Naive B cell (primary cell): ENCODE results near the gene NT5DC2. TPM values are rescaled to one million over a fixed set of nuclear protein-coding genes. Genes with fewer than 3 reads are reported as not detected.

Source experiments
- ATAC-seq, 2 donors: fragments of 150-1000 bp; cut with Tn5 transposase; 2 replicates each; pipeline ENCODE4 v1.10.0; 2021; ENCODE audit warnings: low read depth in 2 of 2, mild to moderate bottlenecking in 2 of 2, moderate library complexity in 2 of 2
- DNase-seq: peaks from one replicate; pipeline ENCODE4 v3.0.0; 2022
- H3K27ac Mint-ChIP-seq, 6 donors: one replicate each; pipeline ENCODE4 v1.8.0; 2020 to 2022; ENCODE audit warnings: mild to moderate bottlenecking in 6 of 6, mixed read lengths in 6 of 6, moderate library complexity in 5 of 6, inconsistent platforms in 2 of 6
- H3K27me3 Mint-ChIP-seq, 3 donors: one replicate each; pipeline ENCODE4 v1.8.0; 2021 to 2022; ENCODE audit warnings: mixed read lengths in 3 of 3, mild to moderate bottlenecking in 1 of 3
- H3K36me3 Mint-ChIP-seq, 2 donors: one replicate each; pipeline ENCODE4 v1.8.0; 2020 to 2022; ENCODE audit warnings: mixed read lengths in 2 of 2, inconsistent platforms in 1 of 2, mild to moderate bottlenecking in 1 of 2
- H3K4me1 Mint-ChIP-seq, 3 donors: one replicate each; pipeline ENCODE4 v1.8.0; 2020 to 2022; ENCODE audit warnings: mixed read lengths in 3 of 3, inconsistent platforms in 1 of 3, mild to moderate bottlenecking in 1 of 3, moderate library complexity in 1 of 3
- H3K4me3 Mint-ChIP-seq, 8 donors: one replicate each; pipeline ENCODE4 v1.8.0; 2020 to 2022; ENCODE audit warnings: mild to moderate bottlenecking in 8 of 8, mixed read lengths in 8 of 8, moderate library complexity in 8 of 8, inconsistent platforms in 2 of 8
- H3K9me3 Mint-ChIP-seq, 7 donors: one replicate each; pipeline ENCODE4 v1.8.0; 2020 to 2022; ENCODE audit warnings: mixed read lengths in 7 of 7, mild to moderate bottlenecking in 5 of 7, inconsistent platforms in 2 of 7, moderate library complexity in 1 of 7
- polyA plus RNA-seq, 6 donors: library from polyadenylated mRNA; unstranded; fragments of 300-500 nt; fragmentation: Illumina TruSeq; gene quantifications; one replicate each; pipeline ENCODE4 v1.2.3, GENCODE V29; 2021; ENCODE audit warnings: low read depth in 6 of 6

NT5DC2 gene
- polyA plus RNA-seq, 6 donors from 2014 or later: 0.13 to 0.86 TPM; not detected in 4

GRCh38 chr3:52518723-52519444, 14.8 kb downstream of the NT5DC2 start:
- Mint-ChIP-seq H3K4me3 (no peak overlapping the region), H3K27me3 (no peaks in the 10 kb centered on the region)

GRCh38 chr3:52517796-52518722, 15.6 kb downstream of the NT5DC2 start:
- ATAC-seq (no peak), DNase-seq (no peak)
- Mint-ChIP-seq H3K4me3 (no peak overlapping the region), H3K9me3 (no peaks in the 10 kb centered on the region), H3K4me1 (no peaks in the 10 kb centered on the region), H3K36me3 (no peaks in the 10 kb centered on the region), H3K27ac (peak overlapping the region in 1 of 6 donors; percentile 11), H3K27me3 (no peaks in the 10 kb centered on the region)

More at GRCh38 chr3:52518723-52519444, 14.8 kb downstream of the NT5DC2 start:
- ATAC-seq: no peak
- H3K4me1 Mint-ChIP-seq: no peaks in the 10 kb centered on the region
- H3K9me3 Mint-ChIP-seq: no peaks in the 10 kb centered on the region
- peak overlapping the region in 1 of 6 donors; percentile 64 for H3K27ac Mint-ChIP-seq
- H3K36me3 Mint-ChIP-seq: no peaks in the 10 kb centered on the region
- no peak for DNase-seq

GRCh38 chr3:52516509-52517195, 17.0 kb downstream of the NT5DC2 start:
- no peaks in the 10 kb centered on the region for H3K27me3 Mint-ChIP-seq
- H3K36me3 Mint-ChIP-seq: no peaks in the 10 kb centered on the region
- H3K4me3 Mint-ChIP-seq: no peak overlapping the region
- no peak for DNase-seq
- no peaks in the 10 kb centered on the region for H3K9me3 Mint-ChIP-seq
- H3K4me1 Mint-ChIP-seq: no peaks in the 10 kb centered on the region
- no peak for ATAC-seq
- H3K27ac Mint-ChIP-seq: no peak overlapping the region

GRCh38 chr3:52515192-52515591, 18.5 kb downstream of the NT5DC2 start:
- Mint-ChIP-seq H3K4me3 (no peak overlapping the region), H3K36me3 (no peaks in the 10 kb centered on the region), H3K27me3 (no peaks in the 10 kb centered on the region), H3K9me3 (no peaks in the 10 kb centered on the region), H3K27ac (no peak overlapping the region), H3K4me1 (no peaks in the 10 kb centered on the region)
- no peak for DNase-seq
- ATAC-seq: no peak

- DNase-seq (no peak), ATAC-seq (no peak)
- H3K36me3 Mint-ChIP-seq: no peaks in the 10 kb centered on the region
- no peaks in the 10 kb centered on the region for H3K27me3 Mint-ChIP-seq
- H3K9me3 Mint-ChIP-seq: no peaks in the 10 kb centered on the region
- no peaks in the 10 kb centered on the region for H3K4me1 Mint-ChIP-seq
- H3K27ac Mint-ChIP-seq: no peak overlapping the region
- H3K4me3 Mint-ChIP-seq: no peak overlapping the region
These were observed 19.1 kb downstream of the NT5DC2 start for GRCh38 chr3:52514576-52514975.

GRCh38 chr3:52513281-52513680, 20.4 kb downstream of the NT5DC2 start:
- Mint-ChIP-seq H3K27ac (no peak overlapping the region), H3K36me3 (no peaks in the 10 kb centered on the region), H3K27me3 (no peaks in the 10 kb centered on the region), H3K4me1 (no peaks in the 10 kb centered on the region), H3K9me3 (no peaks in the 10 kb centered on the region), H3K4me3 (no peak overlapping the region)
- DNase-seq: no peak
- no peak for ATAC-seq

GRCh38 chr3:52512727-52513126, 20.9 kb downstream of the NT5DC2 start:
- Mint-ChIP-seq H3K27me3 (no peaks in the 10 kb centered on the region), H3K36me3 (no peaks in the 10 kb centered on the region), H3K9me3 (no peaks in the 10 kb centered on the region), H3K4me1 (no peaks in the 10 kb centered on the region), H3K27ac (no peak overlapping the region), H3K4me3 (no peak overlapping the region)
- DNase-seq: no peak
- no peak for ATAC-seq

GRCh38 chr3:52512105-52512504, 21.6 kb downstream of the NT5DC2 start:
- no peaks in the 10 kb centered on the region for H3K36me3 Mint-ChIP-seq

GRCh38 chr3:52511509-52511908, 22.1 kb downstream of the NT5DC2 start:
- ATAC-seq (no peak), DNase-seq (no peak)
- Mint-ChIP-seq H3K36me3 (no peaks in the 10 kb centered on the region), H3K9me3 (no peaks in the 10 kb centered on the region), H3K27ac (no peak overlapping the region), H3K4me3 (no peak overlapping the region), H3K27me3 (peaks cover 0 to 8% (median 0%) of the 10 kb centered on the region in 3 donors), H3K4me1 (no peaks in the 10 kb centered on the region)

More at GRCh38 chr3:52512105-52512504, 21.6 kb downstream of the NT5DC2 start:
- H3K27me3 Mint-ChIP-seq: peaks cover 0 to 6% (median 0%) of the 10 kb centered on the region in 3 donors
- H3K27ac Mint-ChIP-seq: no peak overlapping the region
- no peak overlapping the region for H3K4me3 Mint-ChIP-seq
- ATAC-seq (no peak), DNase-seq (no peak)
- no peaks in the 10 kb centered on the region for H3K4me1 Mint-ChIP-seq
- H3K9me3 Mint-ChIP-seq: no peaks in the 10 kb centered on the region

- Mint-ChIP-seq H3K27me3 (peaks cover 0 to 8% (median 0%) of the 10 kb centered on the region in 3 donors), H3K27ac (no peak overlapping the region), H3K4me1 (no peaks in the 10 kb centered on the region), H3K36me3 (no peaks in the 10 kb centered on the region), H3K9me3 (no peaks in the 10 kb centered on the region), H3K4me3 (no peak overlapping the region)
- no peak for DNase-seq
- ATAC-seq: no peak
These were observed 23.8 kb downstream of the NT5DC2 start for GRCh38 chr3:52509753-52510328.

- H3K36me3 Mint-ChIP-seq: no peaks in the 10 kb centered on the region
- H3K4me1 Mint-ChIP-seq: no peaks in the 10 kb centered on the region
- peak overlapping the region in 1 of 8 donors; percentile 64 for H3K4me3 Mint-ChIP-seq
- peaks cover 0 to 8% (median 0%) of the 10 kb centered on the region in 3 donors for H3K27me3 Mint-ChIP-seq
- no peaks in the 10 kb centered on the region for H3K9me3 Mint-ChIP-seq
- ATAC-seq: no peak
- peak overlapping the region in 1 of 6 donors; percentile 32 for H3K27ac Mint-ChIP-seq
- no peak for DNase-seq
These were observed 26.3 kb downstream of the NT5DC2 start for GRCh38 chr3:52507359-52507758.

- no peak overlapping the region for H3K27ac Mint-ChIP-seq
- ATAC-seq: no peak
- H3K4me1 Mint-ChIP-seq: no peaks in the 10 kb centered on the region
- no peaks in the 10 kb centered on the region for H3K36me3 Mint-ChIP-seq
- H3K9me3 Mint-ChIP-seq: no peaks in the 10 kb centered on the region
- no peak overlapping the region for H3K4me3 Mint-ChIP-seq
- H3K27me3 Mint-ChIP-seq: peaks cover 0 to 8% (median 0%) of the 10 kb centered on the region in 3 donors
- DNase-seq: no peak
These were observed 27.2 kb downstream of the NT5DC2 start for GRCh38 chr3:52506266-52506966.

GRCh38 chr3:52504977-52505376, 28.7 kb downstream of the NT5DC2 start:
- Mint-ChIP-seq H3K4me1 (peaks cover 0 to 3% (median 0%) of the 10 kb centered on the region in 3 donors), H3K27ac (no peak overlapping the region), H3K9me3 (no peaks in the 10 kb centered on the region), H3K27me3 (peaks cover 0 to 8% (median 0%) of the 10 kb centered on the region in 3 donors), H3K4me3 (no peak overlapping the region), H3K36me3 (no peaks in the 10 kb centered on the region)
- DNase-seq (no peak), ATAC-seq (no peak)
